ENCODE results near the gene PFDN1.

The PFDN1 gene

GRCh38 chr5:140232731-140233130 is 70.2 kb downstream of the PFDN1 start:
- H3K9me3 ChIP-seq (ENCODE audit: control insufficient read depth, low read length), result no peaks in the 10 kb centered on the region
- no peak overlapping the region for H3K4me3 ChIP-seq (ENCODE audit: low read length)
- no peaks in the 10 kb centered on the region for H3K27me3 ChIP-seq (replicated peaks; ENCODE audit: control insufficient read depth, insufficient read depth, low read length)
- no peaks in the 10 kb centered on the region for H3K36me3 ChIP-seq (ENCODE audit: control insufficient read depth, insufficient read depth, low read length, severe bottlenecking)
- H3K4me1 ChIP-seq (ENCODE audit: control insufficient read depth, insufficient read depth, low read length), result no peaks in the 10 kb centered on the region
- DNase-seq (ENCODE audit: low read depth), result no peak
- H3K9ac ChIP-seq (ENCODE audit: low read length), result no peak overlapping the region

GRCh38 chr5:140230373-140230772 is 72.5 kb downstream of the PFDN1 start:
- Histone ChIP-seq H3K27me3 (replicated peaks; ENCODE audit: control insufficient read depth, insufficient read depth, low read length) (no peaks in the 10 kb centered on the region), H3K9me3 (ENCODE audit: control insufficient read depth, low read length) (no peaks in the 10 kb centered on the region)

GRCh38 chr5:140228364-140228837 is 74.5 kb downstream of the PFDN1 start:
- H3K4me3 ChIP-seq (ENCODE audit: low read length), result no peak overlapping the region
- no peaks in the 10 kb centered on the region for H3K36me3 ChIP-seq (ENCODE audit: control insufficient read depth, insufficient read depth, low read length, severe bottlenecking)
- no peaks in the 10 kb centered on the region for H3K9me3 ChIP-seq (ENCODE audit: control insufficient read depth, low read length)
- H3K27me3 ChIP-seq (replicated peaks; ENCODE audit: control insufficient read depth, insufficient read depth, low read length), result no peaks in the 10 kb centered on the region
- H3K9ac ChIP-seq (ENCODE audit: low read length), result no peak overlapping the region
- DNase-seq (ENCODE audit: low read depth), result no peak
- peaks cover 6% of the 10 kb centered on the region for H3K4me1 ChIP-seq (ENCODE audit: control insufficient read depth, insufficient read depth, low read length)

More at GRCh38 chr5:140230373-140230772, 72.5 kb downstream of the PFDN1 start:
- no peaks in the 10 kb centered on the region for H3K36me3 ChIP-seq (ENCODE audit: control insufficient read depth, insufficient read depth, low read length, severe bottlenecking)
- no peak for DNase-seq (ENCODE audit: low read depth)
- no peak overlapping the region for H3K4me3 ChIP-seq (ENCODE audit: low read length)
- H3K9ac ChIP-seq (ENCODE audit: low read length), result no peak overlapping the region
- H3K4me1 ChIP-seq (ENCODE audit: control insufficient read depth, insufficient read depth, low read length), result no peaks in the 10 kb centered on the region

GRCh38 chr5:140227046-140227445 is 75.9 kb downstream of the PFDN1 start:
- H3K9ac ChIP-seq (ENCODE audit: low read length), result no peak overlapping the region
- no peaks in the 10 kb centered on the region for H3K9me3 ChIP-seq (ENCODE audit: control insufficient read depth, low read length)
- H3K4me1 ChIP-seq (ENCODE audit: control insufficient read depth, insufficient read depth, low read length), result peaks cover 19% of the 10 kb centered on the region
- no peaks in the 10 kb centered on the region for H3K27me3 ChIP-seq (replicated peaks; ENCODE audit: control insufficient read depth, insufficient read depth, low read length)
- H3K36me3 ChIP-seq (ENCODE audit: control insufficient read depth, insufficient read depth, low read length, severe bottlenecking), result no peaks in the 10 kb centered on the region
- no peak overlapping the region for H3K4me3 ChIP-seq (ENCODE audit: low read length)
- no peak for DNase-seq (ENCODE audit: low read depth)

GRCh38 chr5:140225396-140225795 is 77.5 kb downstream of the PFDN1 start:
- H3K27me3 ChIP-seq (replicated peaks; ENCODE audit: control insufficient read depth, insufficient read depth, low read length), result no peaks in the 10 kb centered on the region
- DNase-seq (ENCODE audit: low read depth), result no peak
- no peak overlapping the region for H3K4me3 ChIP-seq (ENCODE audit: low read length)
- no peaks in the 10 kb centered on the region for H3K9me3 ChIP-seq (ENCODE audit: control insufficient read depth, low read length)
- no peaks in the 10 kb centered on the region for H3K36me3 ChIP-seq (ENCODE audit: control insufficient read depth, insufficient read depth, low read length, severe bottlenecking)
- peaks cover 36% of the 10 kb centered on the region for H3K4me1 ChIP-seq (ENCODE audit: control insufficient read depth, insufficient read depth, low read length)
- no peak overlapping the region for H3K9ac ChIP-seq (ENCODE audit: low read length)

GRCh38 chr5:140224658-140225057 is 78.2 kb downstream of the PFDN1 start:
- Histone ChIP-seq H3K9me3 (ENCODE audit: control insufficient read depth, low read length) (no peaks in the 10 kb centered on the region), H3K9ac (ENCODE audit: low read length) (no peak overlapping the region), H3K27me3 (replicated peaks; ENCODE audit: control insufficient read depth, insufficient read depth, low read length) (no peaks in the 10 kb centered on the region), H3K4me3 (ENCODE audit: low read length) (no peak overlapping the region), H3K4me1 (ENCODE audit: control insufficient read depth, insufficient read depth, low read length) (peaks cover 43% of the 10 kb centered on the region), H3K36me3 (ENCODE audit: control insufficient read depth, insufficient read depth, low read length, severe bottlenecking) (no peaks in the 10 kb centered on the region)
- DNase-seq (ENCODE audit: low read depth), result no peak

GRCh38 chr5:140223567-140223966 is 79.3 kb downstream of the PFDN1 start:
- no peaks in the 10 kb centered on the region for H3K9me3 ChIP-seq (ENCODE audit: control insufficient read depth, low read length)
- H3K4me3 ChIP-seq (ENCODE audit: low read length), result no peak overlapping the region
- H3K4me1 ChIP-seq (ENCODE audit: control insufficient read depth, insufficient read depth, low read length), result peaks cover 54% of the 10 kb centered on the region
- no peaks in the 10 kb centered on the region for H3K27me3 ChIP-seq (replicated peaks; ENCODE audit: control insufficient read depth, insufficient read depth, low read length)
- no peaks in the 10 kb centered on the region for H3K36me3 ChIP-seq (ENCODE audit: control insufficient read depth, insufficient read depth, low read length, severe bottlenecking)
- DNase-seq (ENCODE audit: low read depth), result no peak
- H3K9ac ChIP-seq (ENCODE audit: low read length), result peak overlapping the region; percentile 9

GRCh38 chr5:140222416-140222815 is 80.5 kb downstream of the PFDN1 start:
- DNase-seq (ENCODE audit: low read depth), result no peak
- Histone ChIP-seq H3K36me3 (ENCODE audit: control insufficient read depth, insufficient read depth, low read length, severe bottlenecking) (no peaks in the 10 kb centered on the region), H3K27me3 (replicated peaks; ENCODE audit: control insufficient read depth, insufficient read depth, low read length) (no peaks in the 10 kb centered on the region), H3K4me3 (ENCODE audit: low read length) (peak overlapping the region; percentile 57), H3K9ac (ENCODE audit: low read length) (peak overlapping the region; percentile 33), H3K4me1 (ENCODE audit: control insufficient read depth, insufficient read depth, low read length) (peaks cover 56% of the 10 kb centered on the region), H3K9me3 (ENCODE audit: control insufficient read depth, low read length) (no peaks in the 10 kb centered on the region)

- Histone ChIP-seq H3K9me3 (ENCODE audit: control insufficient read depth, low read length) (no peaks in the 10 kb centered on the region), H3K36me3 (ENCODE audit: control insufficient read depth, insufficient read depth, low read length, severe bottlenecking) (no peaks in the 10 kb centered on the region), H3K4me1 (ENCODE audit: control insufficient read depth, insufficient read depth, low read length) (peaks cover 56% of the 10 kb centered on the region), H3K9ac (ENCODE audit: low read length) (peak overlapping the region; percentile 33), H3K27me3 (replicated peaks; ENCODE audit: control insufficient read depth, insufficient read depth, low read length) (no peaks in the 10 kb centered on the region), H3K4me3 (ENCODE audit: low read length) (peak overlapping the region; percentile 57)
- peak; percentile 72 for DNase-seq (ENCODE audit: low read depth)
These were observed 81.1 kb downstream of the PFDN1 start for GRCh38 chr5:140221697-140222223.

- H3K36me3 ChIP-seq (ENCODE audit: control insufficient read depth, insufficient read depth, low read length, severe bottlenecking), result no peaks in the 10 kb centered on the region
- H3K4me3 ChIP-seq (ENCODE audit: low read length), result peak overlapping the region; percentile 57
- H3K27me3 ChIP-seq (replicated peaks; ENCODE audit: control insufficient read depth, insufficient read depth, low read length), result no peaks in the 10 kb centered on the region
- no peak overlapping the region for H3K9ac ChIP-seq (ENCODE audit: low read length)
- no peaks in the 10 kb centered on the region for H3K9me3 ChIP-seq (ENCODE audit: control insufficient read depth, low read length)
- peaks cover 56% of the 10 kb centered on the region for H3K4me1 ChIP-seq (ENCODE audit: control insufficient read depth, insufficient read depth, low read length)
- no peak for DNase-seq (ENCODE audit: low read depth)
These were observed 82.2 kb downstream of the PFDN1 start for GRCh38 chr5:140220698-140221064.

- Histone ChIP-seq H3K4me1 (ENCODE audit: control insufficient read depth, insufficient read depth, low read length) (peaks cover 56% of the 10 kb centered on the region), H3K36me3 (ENCODE audit: control insufficient read depth, insufficient read depth, low read length, severe bottlenecking) (no peaks in the 10 kb centered on the region), H3K9ac (ENCODE audit: low read length) (no peak overlapping the region), H3K27me3 (replicated peaks; ENCODE audit: control insufficient read depth, insufficient read depth, low read length) (no peaks in the 10 kb centered on the region), H3K4me3 (ENCODE audit: low read length) (no peak overlapping the region), H3K9me3 (ENCODE audit: control insufficient read depth, low read length) (no peaks in the 10 kb centered on the region)
- DNase-seq (ENCODE audit: low read depth), result no peak
These were observed 82.7 kb downstream of the PFDN1 start for GRCh38 chr5:140220032-140220697.

All from adipocyte (in vitro differentiated cells).